Effector CD8-positive, alpha-beta T cell (primary cell): Measurements from ENCODE around the gene SYNCRIP.
"Not testable (repeated sequence)": the region's sequence is repeated elsewhere in the genome, so short reads cannot be mapped to it uniquely, and the experiment has no call there.

Source experiments
- DNase-seq: peaks from one replicate; lab custom pipeline; 2025; lab: John Stamatoyannopoulos, UW

SYNCRIP gene

GRCh38 chr6:85594197-85594930 is 48.3 kb downstream of the SYNCRIP start:
- DNase-seq: peak; percentile 40

- DNase-seq: peak; percentile 59
Observed at GRCh38 chr6:85593438-85594196, 49.1 kb downstream of the SYNCRIP start, which contains the start of gene SNX14. Gene SNX14 (minus strand): TSS chr6:85593858. CDS start chr6:85593718, 140 bp downstream.

GRCh38 chr6:85592033-85592432 is 50.7 kb downstream of the SYNCRIP start:
- DNase-seq: no peak

GRCh38 chr6:85591207-85591606 is 51.5 kb downstream of the SYNCRIP start:
- no peak for DNase-seq

- no peak for DNase-seq
Observed at GRCh38 chr6:85585741-85586140, 56.9 kb downstream of the SYNCRIP start.

GRCh38 chr6:85582832-85583231 is 59.9 kb downstream of the SYNCRIP start:
- DNase-seq: not testable (repeated sequence)

- no peak for DNase-seq
Observed at GRCh38 chr6:85581572-85581971, 61.1 kb downstream of the SYNCRIP start.

GRCh38 chr6:85580878-85581267 is 61.8 kb downstream of the SYNCRIP start:
- DNase-seq: no peak

- no peak for DNase-seq
Observed at GRCh38 chr6:85580118-85580877, 62.4 kb downstream of the SYNCRIP start.

GRCh38 chr6:85579581-85579980 is 63.1 kb downstream of the SYNCRIP start:
- DNase-seq: no peak

- no peak for DNase-seq
Observed at GRCh38 chr6:85576476-85576875, 66.2 kb downstream of the SYNCRIP start.

- DNase-seq: no peak
Observed at GRCh38 chr6:85574932-85575598, 67.6 kb downstream of the SYNCRIP start.

- DNase-seq: no peak
Observed at GRCh38 chr6:85569323-85569722, 73.4 kb downstream of the SYNCRIP start.

GRCh38 chr6:85568411-85568810 is 74.3 kb downstream of the SYNCRIP start:
- no peak for DNase-seq

GRCh38 chr6:85565736-85566135 is 77.0 kb downstream of the SYNCRIP start:
- no peak for DNase-seq

GRCh38 chr6:85564223-85564622 is 78.5 kb downstream of the SYNCRIP start:
- DNase-seq: not testable (repeated sequence)
